Activated T-cell treated with anti-CD3 and anti-CD28 coated beads, Interleukin-2, amount 50 U/mL, for 4 hours (primary cell): Measurements from ENCODE around the gene INSYN2A. TPM values are rescaled to one million over a fixed set of nuclear protein-coding genes. Genes with fewer than 3 reads are reported as not detected.

Experiments
- ATAC-seq, 2 donors: fragments of 200-7000 bp; cut with Tn5 transposase; one replicate each; pipeline ENCODE4 v1.10.0; 2021
- DNase-seq: peaks from one replicate; pipeline ENCODE4 v3.0.0-alpha.2; 2020
- H3K27me3 Mint-ChIP-seq: one replicate; pipeline ENCODE4 v1.8.0; 2021; ENCODE audit warnings: low read depth, mixed read lengths
- H3K36me3 Mint-ChIP-seq: one replicate; pipeline ENCODE4 v1.8.0; 2022; ENCODE audit warnings: mixed read lengths; ENCODE audit not compliant: insufficient read depth
- H3K4me1 Mint-ChIP-seq: one replicate; pipeline ENCODE4 v1.8.0; 2021; ENCODE audit warnings: low read depth, mixed read lengths
- H3K4me3 Mint-ChIP-seq: one replicate; pipeline ENCODE4 v1.8.0; 2021; ENCODE audit warnings: mild to moderate bottlenecking, moderate library complexity, mixed read lengths
- H3K9me3 Mint-ChIP-seq: one replicate; pipeline ENCODE4 v1.8.0; 2021; ENCODE audit warnings: mixed read lengths
- total RNA-seq, 3 donors: library from RNA; stranded (reverse); gene quantifications; one replicate each; pipeline ENCODE4 v1.2.1, GENCODE V29; 2021

INSYN2A gene
- total RNA-seq, 3 donors from 2014 or later, result not detected

DNA sequence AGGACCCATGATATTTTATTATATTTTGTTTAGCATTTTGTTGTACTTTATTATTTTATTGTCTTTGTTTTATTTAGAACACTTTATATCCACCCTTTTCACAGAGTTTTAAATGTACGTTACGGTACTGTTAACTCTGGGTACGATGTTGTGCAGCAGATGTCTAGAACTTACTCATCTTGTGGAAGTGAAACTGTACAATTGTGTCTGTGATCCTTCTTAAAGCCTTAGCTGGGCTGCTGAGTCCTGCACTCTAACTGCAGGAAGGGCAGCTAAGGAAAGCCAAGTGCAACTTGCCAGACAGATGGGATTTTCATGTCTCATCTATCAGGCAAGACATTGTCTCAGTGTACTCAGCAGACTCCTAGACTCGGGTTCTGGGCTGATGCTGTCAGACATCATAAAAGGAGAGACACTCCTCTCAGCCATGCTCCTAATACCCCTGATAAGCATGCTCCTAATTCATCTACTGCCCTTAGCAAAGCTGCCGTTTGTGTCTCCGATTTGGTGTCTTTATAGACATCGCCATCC is 14.6 kb upstream of the INSYN2A start:
- H3K36me3 Mint-ChIP-seq, result no peaks in the 10 kb centered on the region
- no peaks in the 10 kb centered on the region for H3K9me3 Mint-ChIP-seq
- no peak overlapping the region for H3K4me3 Mint-ChIP-seq
- H3K27me3 Mint-ChIP-seq, result peaks cover 3% of the 10 kb centered on the region
- DNase-seq, result no peak
- H3K4me1 Mint-ChIP-seq, result no peaks in the 10 kb centered on the region
- ATAC-seq, result no peak

DNA sequence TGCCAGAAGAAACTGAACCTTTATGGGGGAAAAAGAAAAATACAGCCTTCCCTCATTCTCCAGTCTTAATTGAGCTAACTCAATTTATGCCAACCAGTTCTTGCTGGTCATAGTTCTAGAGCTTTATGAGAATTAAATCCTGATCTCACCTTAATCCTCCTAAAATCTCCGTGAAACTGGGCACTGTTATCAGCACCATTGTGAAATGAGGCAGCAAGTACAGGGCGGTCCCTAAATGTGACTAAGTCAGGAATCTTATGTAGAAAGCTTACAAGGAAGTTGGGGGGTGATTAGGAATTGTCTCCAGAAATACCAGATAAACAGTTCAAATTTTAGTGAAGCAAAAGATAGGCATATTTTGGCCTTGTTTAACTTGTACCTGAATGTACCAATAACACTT is 10.7 kb upstream of the INSYN2A start:
- Mint-ChIP-seq H3K9me3 (no peaks in the 10 kb centered on the region), H3K36me3 (no peaks in the 10 kb centered on the region), H3K4me3 (no peak overlapping the region), H3K27me3 (no peaks in the 10 kb centered on the region), H3K4me1 (no peaks in the 10 kb centered on the region)
- DNase-seq (no peak), ATAC-seq (no peak)

DNA sequence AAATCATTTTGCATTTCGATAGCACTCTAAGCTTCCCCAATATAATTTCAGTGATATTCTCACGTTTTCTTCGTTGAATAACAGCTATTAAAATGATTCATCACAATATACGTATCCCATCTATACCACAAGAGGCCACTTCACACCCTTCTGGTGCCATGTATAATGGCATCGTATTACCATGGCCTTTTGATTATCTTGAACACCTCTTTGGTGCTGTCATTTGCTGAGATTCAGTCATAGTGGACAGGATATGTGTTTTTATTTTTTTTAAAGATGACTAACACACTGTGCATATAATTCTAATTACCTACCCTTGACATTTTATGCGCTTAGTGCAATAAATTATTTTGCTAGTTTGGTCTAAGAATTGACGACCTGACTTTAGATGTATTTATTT is 6.7 kb upstream of the INSYN2A start:
- Mint-ChIP-seq H3K27me3 (peaks cover 4% of the 10 kb centered on the region), H3K9me3 (no peaks in the 10 kb centered on the region), H3K4me1 (no peaks in the 10 kb centered on the region), H3K4me3 (no peak overlapping the region), H3K36me3 (no peaks in the 10 kb centered on the region)
- no peak for DNase-seq
- no peak for ATAC-seq

DNA sequence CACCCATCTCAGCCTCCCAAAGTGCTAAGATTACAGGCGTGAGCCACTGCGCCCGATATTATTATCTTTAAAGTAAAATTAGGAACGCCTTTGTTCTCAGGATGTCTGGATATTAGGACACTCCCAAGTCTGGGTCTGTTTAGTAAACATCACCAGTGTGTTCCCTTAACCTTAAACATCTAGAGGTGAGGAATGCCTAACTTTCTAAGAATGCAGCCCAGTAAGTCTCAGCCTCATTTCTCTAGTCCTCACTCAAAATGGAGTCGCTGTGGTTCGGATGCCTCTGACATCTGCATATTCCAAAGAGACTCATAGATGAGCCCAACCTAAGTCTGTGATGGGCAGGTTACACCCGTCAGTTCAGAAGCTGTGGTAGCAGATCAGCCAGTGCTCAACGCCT is 4.3 kb upstream of the INSYN2A start:
- Mint-ChIP-seq H3K27me3 (peaks cover 15% of the 10 kb centered on the region), H3K9me3 (no peaks in the 10 kb centered on the region), H3K4me1 (peaks cover 2% of the 10 kb centered on the region), H3K36me3 (no peaks in the 10 kb centered on the region), H3K4me3 (no peak overlapping the region)
- DNase-seq (no peak), ATAC-seq (no peak)

DNA sequence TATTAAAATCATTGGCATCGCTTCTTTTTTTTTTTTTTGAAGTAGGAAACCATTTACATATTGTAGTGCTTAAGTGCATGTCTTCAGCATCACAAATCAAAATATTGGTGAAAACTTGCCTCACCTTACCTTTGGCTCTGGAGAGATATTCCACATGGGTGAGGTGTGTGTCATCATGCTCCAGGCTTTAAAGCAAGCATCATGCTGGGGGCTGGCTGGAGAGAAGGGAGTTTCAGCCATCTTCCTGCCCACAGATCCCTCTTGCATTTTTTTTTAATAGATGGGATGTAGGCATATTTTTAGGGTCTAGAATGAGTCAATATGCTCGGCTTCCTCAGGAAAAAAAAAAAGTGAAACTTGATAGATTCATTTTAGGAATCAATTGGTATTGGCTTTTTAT is 2.3 kb upstream of the INSYN2A start:
- H3K36me3 Mint-ChIP-seq, result no peaks in the 10 kb centered on the region
- H3K27me3 Mint-ChIP-seq, result peaks cover 23% of the 10 kb centered on the region
- H3K9me3 Mint-ChIP-seq, result no peaks in the 10 kb centered on the region
- DNase-seq (no peak), ATAC-seq (no peak)
- H3K4me3 Mint-ChIP-seq, result no peak overlapping the region
- peaks cover 2% of the 10 kb centered on the region for H3K4me1 Mint-ChIP-seq

DNA sequence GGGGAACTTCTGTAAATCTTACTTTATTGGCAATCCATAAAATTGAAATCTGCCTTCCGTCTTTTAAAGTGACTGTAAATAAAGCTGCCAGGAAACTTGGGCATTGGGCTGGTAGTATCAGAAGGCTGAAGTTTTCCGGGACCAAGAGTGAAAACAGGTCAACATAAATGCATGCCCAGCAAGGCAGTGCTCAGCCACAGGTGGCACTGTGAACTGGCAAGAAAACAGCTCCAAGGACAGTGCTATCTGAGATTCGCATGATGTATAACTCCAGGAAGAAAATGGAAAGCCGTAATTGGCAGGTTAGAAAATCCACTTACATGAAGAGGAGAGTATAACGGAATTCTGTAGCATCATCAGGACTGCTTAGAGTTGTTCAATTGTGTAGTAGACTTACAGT is 1.9 kb upstream of the INSYN2A start:
- no peak for ATAC-seq

DNA sequence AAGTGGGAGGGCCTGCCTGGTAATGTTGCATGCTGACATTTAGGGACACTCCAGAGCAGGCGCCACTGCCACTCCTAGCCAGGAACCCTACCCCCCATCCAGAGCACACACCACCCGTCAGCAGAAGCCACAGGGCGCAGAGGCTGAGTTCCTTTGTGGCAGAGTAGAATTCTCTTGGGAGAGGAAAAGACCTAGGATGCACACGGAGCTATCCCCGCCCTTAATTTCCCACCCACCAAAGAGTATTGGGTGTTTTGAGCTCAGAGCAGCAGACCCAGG is 702 bp upstream of the INSYN2A start:
- Mint-ChIP-seq H3K4me1 (peaks cover 2% of the 10 kb centered on the region), H3K4me3 (no peak overlapping the region), H3K36me3 (no peaks in the 10 kb centered on the region), H3K9me3 (no peaks in the 10 kb centered on the region), H3K27me3 (peaks cover 29% of the 10 kb centered on the region)
- no peak for ATAC-seq
- DNase-seq, result no peak

More for the DNA sequence above, 1.9 kb upstream of the INSYN2A start:
- Mint-ChIP-seq H3K27me3 (peaks cover 27% of the 10 kb centered on the region), H3K4me3 (no peak overlapping the region), H3K9me3 (no peaks in the 10 kb centered on the region), H3K4me1 (peaks cover 2% of the 10 kb centered on the region), H3K36me3 (no peaks in the 10 kb centered on the region)
- DNase-seq, result no peak

DNA sequence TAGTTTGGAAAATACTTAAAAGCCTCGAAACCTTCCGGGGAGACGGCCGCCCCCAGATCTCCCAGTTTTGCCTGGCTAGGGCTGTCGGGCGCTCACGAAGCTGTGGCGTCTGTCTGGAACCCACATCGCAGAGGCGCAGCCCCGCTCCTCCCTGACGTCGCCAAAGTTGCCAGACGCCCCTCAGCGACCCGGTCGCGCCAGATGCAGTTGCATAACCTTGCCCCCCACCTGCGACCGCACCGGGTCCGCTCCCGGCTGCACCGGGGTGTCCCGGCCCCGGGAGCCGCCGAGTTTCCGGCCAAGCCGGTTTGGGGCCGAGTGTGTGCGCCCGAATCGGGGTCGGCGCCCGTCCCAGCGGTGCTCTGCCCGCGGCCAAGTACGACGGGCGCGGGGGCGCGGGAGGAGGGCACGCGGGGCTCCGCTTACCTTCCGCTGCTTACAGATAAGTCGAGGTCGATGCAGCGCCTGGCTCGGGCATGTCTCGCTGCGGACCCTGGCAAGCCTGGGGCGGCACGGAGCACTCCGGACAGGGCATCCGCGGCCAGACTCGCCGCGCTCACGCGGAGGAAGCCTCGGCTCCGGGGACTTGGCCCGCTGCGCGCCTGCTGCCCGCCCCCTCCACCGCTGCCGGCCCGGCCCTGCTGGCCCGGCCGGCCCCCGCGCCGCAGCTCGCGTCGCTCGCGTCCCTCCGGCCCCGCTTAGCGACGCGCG is 665 bp downstream of the INSYN2A start:
- Mint-ChIP-seq H3K4me3 (no peak overlapping the region), H3K27me3 (peaks cover 29% of the 10 kb centered on the region), H3K36me3 (no peaks in the 10 kb centered on the region), H3K4me1 (peaks cover 2% of the 10 kb centered on the region), H3K9me3 (no peaks in the 10 kb centered on the region)
- DNase-seq (no peak), ATAC-seq (no peak)

DNA sequence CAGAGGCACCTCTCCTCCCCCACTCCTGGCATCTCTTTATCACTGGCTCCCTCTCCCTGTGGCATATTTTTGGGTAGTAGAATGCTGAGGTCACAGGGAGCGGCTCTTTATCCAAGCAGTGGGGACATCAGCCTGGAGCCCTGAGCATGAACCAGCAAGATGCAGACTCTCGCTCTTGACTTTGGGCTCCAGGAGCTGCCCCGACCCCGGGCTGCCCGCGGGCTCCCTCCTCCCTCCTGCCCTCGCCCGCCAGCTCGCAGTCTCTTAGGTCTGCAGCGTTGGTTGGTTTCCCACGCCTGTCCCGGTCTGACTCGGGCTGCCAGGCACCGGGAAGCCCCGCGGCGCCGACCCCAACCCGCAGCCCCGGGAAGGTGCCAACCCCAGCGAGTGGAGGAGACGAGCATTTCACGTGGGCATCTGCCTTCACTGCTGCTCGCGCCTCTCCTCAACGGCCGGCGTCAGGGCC is 1.3 kb downstream of the INSYN2A start:
- Mint-ChIP-seq H3K27me3 (peaks cover 29% of the 10 kb centered on the region), H3K9me3 (no peaks in the 10 kb centered on the region), H3K4me3 (no peak overlapping the region), H3K36me3 (no peaks in the 10 kb centered on the region), H3K4me1 (peaks cover 2% of the 10 kb centered on the region)
- ATAC-seq (no peak), DNase-seq (no peak)

DNA sequence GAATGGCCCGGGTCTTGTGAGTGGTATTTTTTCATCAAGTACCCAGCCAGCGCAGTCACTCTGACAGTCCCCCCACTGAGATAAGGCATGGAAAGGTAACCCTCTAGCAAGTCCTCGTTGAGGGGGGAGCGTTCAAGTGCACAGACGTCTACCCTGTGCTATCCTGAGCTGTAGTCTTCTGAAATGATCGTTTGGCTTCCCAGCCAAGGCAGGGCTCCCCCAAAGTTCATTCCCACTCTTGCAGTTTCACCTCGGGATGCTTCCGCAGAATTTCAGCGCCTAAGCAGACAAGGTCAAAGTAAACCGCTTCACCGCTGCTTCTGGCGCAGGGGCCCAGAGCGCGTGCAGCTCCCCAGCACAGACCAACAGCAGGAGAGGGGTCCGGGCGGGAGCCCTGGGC is 1.8 kb downstream of the INSYN2A start:
- DNase-seq (no peak), ATAC-seq (no peak)
- Mint-ChIP-seq H3K9me3 (no peaks in the 10 kb centered on the region), H3K36me3 (no peaks in the 10 kb centered on the region), H3K4me3 (no peak overlapping the region), H3K4me1 (peaks cover 2% of the 10 kb centered on the region), H3K27me3 (peaks cover 29% of the 10 kb centered on the region)

DNA sequence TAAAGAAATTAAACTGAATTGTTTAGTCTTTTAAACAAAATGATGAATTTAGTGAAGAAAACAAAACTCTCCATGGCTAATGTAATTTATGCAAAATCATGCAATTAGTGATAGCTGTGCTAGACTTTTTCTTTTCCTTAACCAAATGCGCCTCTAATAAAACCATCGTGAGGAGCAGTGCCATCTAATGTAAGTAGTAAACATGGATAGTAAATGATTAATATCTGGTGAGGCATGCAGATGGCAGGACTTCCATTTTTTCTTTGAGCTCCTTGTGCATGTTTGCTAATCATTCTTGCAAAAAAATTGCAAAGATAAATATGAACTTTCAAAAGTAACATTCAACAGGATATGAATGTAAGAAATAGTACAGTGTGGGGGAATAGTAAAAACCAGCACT is 2.3 kb downstream of the INSYN2A start:
- Mint-ChIP-seq H3K9me3 (no peaks in the 10 kb centered on the region), H3K36me3 (no peaks in the 10 kb centered on the region), H3K27me3 (peaks cover 28% of the 10 kb centered on the region), H3K4me3 (no peak overlapping the region), H3K4me1 (peaks cover 2% of the 10 kb centered on the region)
- ATAC-seq, result no peak
- no peak for DNase-seq

DNA sequence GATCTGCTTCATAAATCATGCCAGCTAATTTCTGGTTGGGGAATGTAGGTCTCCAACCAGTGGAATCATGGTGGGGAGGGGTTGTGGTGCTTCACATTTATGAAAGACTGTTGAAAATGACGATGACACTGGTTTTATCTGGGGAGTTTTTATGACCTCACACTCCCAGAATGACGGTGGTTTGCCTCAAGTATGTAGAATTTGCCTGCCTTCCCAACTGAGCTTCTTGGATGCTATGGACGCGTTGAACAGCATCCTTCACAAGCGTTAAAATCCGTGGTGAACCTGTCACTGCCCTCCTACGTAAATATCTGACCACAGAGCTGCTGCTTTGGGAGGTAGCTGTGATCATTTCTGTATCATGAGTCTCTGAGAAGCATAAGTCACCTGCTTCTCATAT is 3.3 kb downstream of the INSYN2A start:
- no peaks in the 10 kb centered on the region for H3K9me3 Mint-ChIP-seq
- DNase-seq (no peak), ATAC-seq (no peak)
- H3K36me3 Mint-ChIP-seq, result no peaks in the 10 kb centered on the region
- no peak overlapping the region for H3K4me3 Mint-ChIP-seq
- peaks cover 2% of the 10 kb centered on the region for H3K4me1 Mint-ChIP-seq
- peaks cover 25% of the 10 kb centered on the region for H3K27me3 Mint-ChIP-seq

DNA sequence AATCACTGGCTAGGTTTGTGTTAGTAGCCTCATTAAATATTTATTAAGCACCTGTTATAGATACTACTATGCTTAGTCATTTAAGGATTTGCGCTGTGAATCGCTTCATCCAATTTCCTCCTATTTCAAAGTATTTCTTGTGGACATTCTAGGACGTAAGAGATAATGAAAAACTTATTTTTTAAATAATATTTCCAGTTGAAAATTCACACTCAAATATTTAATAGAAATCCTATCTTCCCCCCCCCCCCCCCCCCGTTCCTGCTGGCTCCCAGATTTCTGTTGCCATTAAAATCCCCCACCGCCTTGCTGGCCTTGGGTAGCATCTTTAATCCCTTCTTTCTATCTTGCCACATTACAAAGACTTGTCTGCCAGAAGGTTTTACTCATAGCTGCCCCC is 6.0 kb downstream of the INSYN2A start:
- ATAC-seq, result no peak
- Mint-ChIP-seq H3K27me3 (peaks cover 12% of the 10 kb centered on the region), H3K36me3 (no peaks in the 10 kb centered on the region), H3K4me3 (no peak overlapping the region), H3K4me1 (no peaks in the 10 kb centered on the region), H3K9me3 (no peaks in the 10 kb centered on the region)
- no peak for DNase-seq

DNA sequence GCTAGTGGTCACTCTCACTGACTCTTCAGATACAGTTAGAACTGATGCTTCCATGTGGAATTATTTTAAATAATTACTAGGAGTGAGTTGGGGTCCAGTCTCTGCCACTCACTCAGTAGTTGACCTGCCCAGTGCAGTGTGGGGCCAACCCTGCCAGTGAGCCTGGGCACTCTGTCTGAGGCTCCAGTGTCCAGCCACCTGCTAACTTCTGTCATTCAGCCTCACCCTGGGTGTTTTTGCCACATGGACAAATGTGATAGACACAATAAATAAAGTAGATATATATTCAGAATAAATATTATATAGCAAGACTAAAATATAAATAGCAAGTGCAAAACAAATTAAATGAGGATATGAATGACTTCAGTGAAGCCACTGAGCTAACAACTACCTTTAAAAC is 7.2 kb downstream of the INSYN2A start:
- no peaks in the 10 kb centered on the region for H3K4me1 Mint-ChIP-seq
- no peak for DNase-seq
- no peaks in the 10 kb centered on the region for H3K36me3 Mint-ChIP-seq
- no peak for ATAC-seq
- H3K9me3 Mint-ChIP-seq, result no peaks in the 10 kb centered on the region
- H3K27me3 Mint-ChIP-seq, result peaks cover 6% of the 10 kb centered on the region
- no peak overlapping the region for H3K4me3 Mint-ChIP-seq

DNA sequence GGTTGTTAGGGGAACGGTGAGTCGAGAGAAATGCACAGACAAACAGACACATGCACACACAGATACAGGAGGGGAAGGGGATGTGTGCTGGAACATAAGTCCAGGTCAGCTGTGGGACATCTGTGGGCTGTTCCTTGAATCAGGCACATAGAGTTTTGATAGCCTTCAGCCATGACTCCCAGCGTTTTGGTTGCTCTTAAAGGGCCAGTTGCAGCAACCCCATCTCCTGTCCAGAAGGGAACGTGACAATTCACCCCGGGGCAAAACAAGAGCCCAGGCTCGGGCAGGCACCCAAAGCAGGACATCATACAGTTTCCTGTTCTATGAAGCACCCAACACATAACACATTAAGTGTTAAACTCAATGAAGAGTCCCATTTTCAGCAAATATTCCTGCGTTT is 9.6 kb downstream of the INSYN2A start:
- no peak for DNase-seq
- Mint-ChIP-seq H3K4me3 (no peak overlapping the region), H3K4me1 (no peaks in the 10 kb centered on the region), H3K36me3 (no peaks in the 10 kb centered on the region), H3K27me3 (no peaks in the 10 kb centered on the region), H3K9me3 (no peaks in the 10 kb centered on the region)
- no peak for ATAC-seq
